Transverse colon (tissue), 4 donors: ENCODE results near the gene SLC16A6.

Source experiments
- CTCF ChIP-seq, 5 experiments: fragments of 200-600 bp in 3 of 5; fragments of 450-650 bp in 2 of 5; sonication (generic) in 3 of 5; IDR thresholded peaks; 1 replicate in 2 of 5; 2 replicates in 3 of 5; pipeline ENCODE4 v1.5.1; 2016 to 2017; ENCODE audit warnings: antibody characterized with exemption in 5 of 5, inconsistent platforms in 3 of 5, mild to moderate bottlenecking in 2 of 5, moderate library complexity in 1 of 5
- EP300 ChIP-seq: sonication (generic); formaldehyde crosslinking; IDR thresholded peaks from one replicate; pipeline ENCODE4 v1.6.1; 2017; ENCODE audit warnings: antibody characterized with exemption, low read depth
- POLR2A ChIP-seq: fragments of 450-650 bp; IDR thresholded peaks from one replicate; pipeline ENCODE4 v1.6.1; 2016; ENCODE audit warnings: antibody characterized with exemption, mild to moderate bottlenecking, moderate library complexity
- POLR2AphosphoS5 ChIP-seq, 3 donors: sonication (generic); formaldehyde crosslinking; IDR thresholded peaks; one replicate each; pipeline ENCODE4 v1.6.1; 2016; ENCODE audit warnings: antibody characterized with exemption in 3 of 3

GRCh38 chr17:68299817-68300216 is 8.9 kb upstream of the SLC16A6 start:
- TF ChIP-seq CTCF (IDR thresholded peaks at IDR 0.05) (no peak), EP300 (no peak), POLR2A (no peak), POLR2AphosphoS5 (IDR thresholded peaks at IDR 0.05) (no peak)
